NCI-H1436 (cell line): ENCODE measurements around the gene KIR3DL3.
"Not testable (repeated sequence)": the region's sequence is repeated elsewhere in the genome, so short reads cannot be mapped to it uniquely, and the experiment has no call there.

Experiments
- DNase-seq: peaks from one replicate; lab custom pipeline; 2025; lab: John Stamatoyannopoulos, UW

The KIR3DL3 gene

GRCh38 chr19:54731191-54731590 is 6.9 kb downstream of the KIR3DL3 start:
- DNase-seq: no peak

GRCh38 chr19:54738306-54738705 is 14.1 kb downstream of the KIR3DL3 start, which contains the start of gene KIR2DL3:
Gene KIR2DL3 (plus strand): TSS chr19:54738513. CDS start chr19:54738546, 33 bp downstream.
- DNase-seq: not testable (repeated sequence)

- no peak for DNase-seq
Measured at GRCh38 chr19:54738715-54739114, 14.5 kb downstream of the KIR3DL3 start.

- no peak for DNase-seq
Measured at GRCh38 chr19:54739587-54740497, 15.6 kb downstream of the KIR3DL3 start.

- DNase-seq: not testable (repeated sequence)
Measured at GRCh38 chr19:54741950-54742349, 17.7 kb downstream of the KIR3DL3 start.

- DNase-seq: not testable (repeated sequence)
Measured at GRCh38 chr19:54744080-54744479, 19.8 kb downstream of the KIR3DL3 start.

- not testable (repeated sequence) for DNase-seq
Measured at GRCh38 chr19:54747614-54748322, 23.5 kb downstream of the KIR3DL3 start.

- DNase-seq: not testable (repeated sequence)
Measured at GRCh38 chr19:54750276-54750675, 26.0 kb downstream of the KIR3DL3 start.

- DNase-seq: not testable (repeated sequence)
Measured at GRCh38 chr19:54756204-54757110, 32.2 kb downstream of the KIR3DL3 start.

GRCh38 chr19:54758577-54758976 is 34.3 kb downstream of the KIR3DL3 start:
- not testable (repeated sequence) for DNase-seq

- DNase-seq: not testable (repeated sequence)
Measured at GRCh38 chr19:54764219-54764618, 40.0 kb downstream of the KIR3DL3 start.

GRCh38 chr19:54766464-54766863 is 42.2 kb downstream of the KIR3DL3 start:
- not testable (repeated sequence) for DNase-seq

- not testable (repeated sequence) for DNase-seq
Measured at GRCh38 chr19:54769646-54770045, 45.4 kb downstream of the KIR3DL3 start, which contains the start of gene KIR2DL1. Gene KIR2DL1 (plus strand): TSS chr19:54769793. CDS start chr19:54769851, 58 bp downstream.

GRCh38 chr19:54770511-54770910 is 46.3 kb downstream of the KIR3DL3 start:
- DNase-seq: not testable (repeated sequence)

- not testable (repeated sequence) for DNase-seq
Measured at GRCh38 chr19:54771018-54771960, 47.0 kb downstream of the KIR3DL3 start.

- not testable (repeated sequence) for DNase-seq
Measured at GRCh38 chr19:54772666-54773065, 48.4 kb downstream of the KIR3DL3 start.

- not testable (repeated sequence) for DNase-seq
Measured at GRCh38 chr19:54775095-54775815, 51.0 kb downstream of the KIR3DL3 start.

GRCh38 chr19:54775830-54776229 is 51.6 kb downstream of the KIR3DL3 start:
- not testable (repeated sequence) for DNase-seq

GRCh38 chr19:54777851-54778250 is 53.6 kb downstream of the KIR3DL3 start:
- DNase-seq: not testable (repeated sequence)

- DNase-seq: not testable (repeated sequence)
Measured at GRCh38 chr19:54778896-54779295, 54.7 kb downstream of the KIR3DL3 start.
